ENCODE measurements around the gene ERBB3. TPM values are rescaled to one million over a fixed set of nuclear protein-coding genes. Genes with fewer than 3 reads are reported as not detected.
A peak's percentile ranks its signal among the peaks of the same experiment; 100 is the strongest.

The ERBB3 gene
- total and polyA plus RNA-seq, 2 of the 4 experiments (the other 2 are of a cell fraction) = 1.4 to 2.2 TPM

DNA sequence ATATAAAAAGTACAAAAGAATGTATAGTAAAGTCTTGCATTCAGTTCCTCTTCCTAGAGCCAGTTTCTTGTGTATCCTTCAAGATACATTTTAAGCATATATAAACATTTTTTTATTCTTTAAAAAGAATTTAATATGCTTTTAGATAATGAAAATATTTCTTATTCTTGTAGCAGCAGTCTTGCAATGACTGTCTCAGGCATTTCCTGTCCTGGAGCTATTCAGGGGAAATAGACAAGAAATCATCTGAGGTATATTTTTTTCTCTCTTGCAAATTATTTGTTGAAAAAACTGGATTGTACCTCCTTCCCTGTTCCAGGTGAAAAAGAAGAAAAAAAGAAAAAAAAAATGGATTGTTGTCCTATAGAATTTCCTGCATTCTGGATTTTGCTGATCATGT is 17.0 kb upstream of the ERBB3 start:
- Histone ChIP-seq H3K9me1 (ENCODE audit: insufficient read depth, low read length) (no peaks in the 10 kb centered on the region), H2AFZ (replicated peaks; ENCODE audit: low read length, poor library complexity) (no peak overlapping the region), H3K4me3 (ENCODE audit: insufficient read depth, low read depth, low read length) (no peak overlapping the region), H2BK120ac (ENCODE audit: low read depth, low read length) (no peak overlapping the region), H3K18ac (ENCODE audit: low read depth, low read length) (no peak overlapping the region), H3K79me1 (ENCODE audit: low read depth in 1 of 2, low read length in 2 of 2) (no peaks in the 10 kb centered on the region), H4K20me1 (ENCODE audit: insufficient read depth, low read length) (no peaks in the 10 kb centered on the region), H3K27me3 (ENCODE audit: control insufficient read depth, insufficient read depth, low read length) (no peaks in the 10 kb centered on the region), H2BK5ac (ENCODE audit: low read depth, low read length, poor library complexity, severe bottlenecking) (peak overlapping the region; percentile 74), H3K4ac (ENCODE audit: low read depth, low read length) (no peak overlapping the region), H3K36me3 (ENCODE audit: control insufficient read depth, insufficient read depth, low read length) (no peaks in the 10 kb centered on the region), H4K91ac (ENCODE audit: insufficient read depth, low read depth, low read length) (no peak overlapping the region), H3K56ac (ENCODE audit: extremely low read depth, insufficient read depth, low read length) (no peak overlapping the region), H3K9me3 (ENCODE audit: control insufficient read depth, insufficient read depth, low read length) (no peaks in the 10 kb centered on the region), H3K4me1 (ENCODE audit: control insufficient read depth, insufficient read depth, low read length) (no peaks in the 10 kb centered on the region; the same call in 1 of the 2 replicates), H3K14ac (replicated peaks; ENCODE audit: low read depth, low read length) (no peak overlapping the region), H2BK20ac (ENCODE audit: low read depth, low read length) (no peak overlapping the region), H2AK9ac (replicated peaks; ENCODE audit: low read depth, low read length, poor library complexity) (no peak overlapping the region), H4K8ac (ENCODE audit: low read depth in 2 of 2, low read length in 2 of 2) (no peak overlapping the region), H3K4me2 (ENCODE audit: low read depth, low read length) (no peak overlapping the region), H2BK15ac (ENCODE audit: low read depth, low read length) (no peak overlapping the region), H3K23ac (ENCODE audit: low read depth, low read length) (no peak overlapping the region), H4K5ac (ENCODE audit: low read depth, low read length) (no peak overlapping the region), H3K27ac (ENCODE audit: insufficient read depth, low read length) (no peak overlapping the region), H2AK5ac (ENCODE audit: low read depth, low read length) (no peak overlapping the region), H3K9ac (ENCODE audit: low read depth, low read length) (no peak overlapping the region)
- in situ Hi-C loops (cut with MboI; ENCODE audit: low sequenced_read_pairs) (no loop called here), dilution Hi-C loops (cut with HindIII; ENCODE audit: low sequenced_read_pairs, unreplicated experiment) (no loop called here), intact Hi-C loops (cut with micrococcal nuclease) (no loop called here)
- POLR2A ChIA-PET (ENCODE audit: unreplicated experiment) = no interaction called here
- TF ChIP-seq RAD21 (IDR thresholded peaks at IDR 0.05; ENCODE audit: low read length) (no peak), CEBPB (IDR thresholded peaks at IDR 0.05; ENCODE audit: low read depth, low read length) (no peak), CHD1 (IDR thresholded peaks at IDR 0.05; ENCODE audit: low read depth, low read length) (no peak), SMC3 (IDR thresholded peaks at IDR 0.05; ENCODE audit: low read depth, low read length) (no peak), BHLHE40 (IDR thresholded peaks at IDR 0.05; ENCODE audit: low read depth, low read length) (no peak), MXI1 (IDR thresholded peaks at IDR 0.05; ENCODE audit: borderline replicate concordance, low read depth, low read length) (no peak), POLR2A (IDR thresholded peaks at IDR 0.05; ENCODE audit: low read depth, low read length) (no peak), MAZ (IDR thresholded peaks at IDR 0.05; ENCODE audit: borderline replicate concordance, low read depth, low read length) (no peak), RFX5 (IDR thresholded peaks at IDR 0.05; ENCODE audit: low read depth, low read length) (no peak), MAFK (IDR thresholded peaks at IDR 0.05; ENCODE audit: low read depth, low read length) (no peak), RCOR1 (IDR thresholded peaks at IDR 0.05; ENCODE audit: insufficient replicate concordance, low read length) (no peak), NFE2L2 (IDR thresholded peaks at IDR 0.05; ENCODE audit: low read depth, low read length) (no peak), FOS (IDR thresholded peaks at IDR 0.05; ENCODE audit: low read depth, low read length) (no peak)
- TF ChIP-seq, protein P1, sequence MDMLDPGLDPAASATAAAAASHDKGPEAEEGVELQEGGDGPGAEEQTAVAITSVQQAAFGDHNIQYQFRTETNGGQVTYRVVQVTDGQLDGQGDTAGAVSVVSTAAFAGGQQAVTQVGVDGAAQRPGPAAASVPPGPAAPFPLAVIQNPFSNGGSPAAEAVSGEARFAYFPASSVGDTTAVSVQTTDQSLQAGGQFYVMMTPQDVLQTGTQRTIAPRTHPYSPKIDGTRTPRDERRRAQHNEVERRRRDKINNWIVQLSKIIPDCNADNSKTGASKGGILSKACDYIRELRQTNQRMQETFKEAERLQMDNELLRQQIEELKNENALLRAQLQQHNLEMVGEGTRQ (IDR thresholded peaks at IDR 0.05; ENCODE audit: low read depth, low read length) = no peak
- TF ChIP-seq, protein P2, sequence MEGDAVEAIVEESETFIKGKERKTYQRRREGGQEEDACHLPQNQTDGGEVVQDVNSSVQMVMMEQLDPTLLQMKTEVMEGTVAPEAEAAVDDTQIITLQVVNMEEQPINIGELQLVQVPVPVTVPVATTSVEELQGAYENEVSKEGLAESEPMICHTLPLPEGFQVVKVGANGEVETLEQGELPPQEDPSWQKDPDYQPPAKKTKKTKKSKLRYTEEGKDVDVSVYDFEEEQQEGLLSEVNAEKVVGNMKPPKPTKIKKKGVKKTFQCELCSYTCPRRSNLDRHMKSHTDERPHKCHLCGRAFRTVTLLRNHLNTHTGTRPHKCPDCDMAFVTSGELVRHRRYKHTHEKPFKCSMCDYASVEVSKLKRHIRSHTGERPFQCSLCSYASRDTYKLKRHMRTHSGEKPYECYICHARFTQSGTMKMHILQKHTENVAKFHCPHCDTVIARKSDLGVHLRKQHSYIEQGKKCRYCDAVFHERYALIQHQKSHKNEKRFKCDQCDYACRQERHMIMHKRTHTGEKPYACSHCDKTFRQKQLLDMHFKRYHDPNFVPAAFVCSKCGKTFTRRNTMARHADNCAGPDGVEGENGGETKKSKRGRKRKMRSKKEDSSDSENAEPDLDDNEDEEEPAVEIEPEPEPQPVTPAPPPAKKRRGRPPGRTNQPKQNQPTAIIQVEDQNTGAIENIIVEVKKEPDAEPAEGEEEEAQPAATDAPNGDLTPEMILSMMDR (conservative IDR thresholded peaks at IDR 0.05; ENCODE audit: low read depth, low read length) = no peak
- TF ChIP-seq, protein P3, sequence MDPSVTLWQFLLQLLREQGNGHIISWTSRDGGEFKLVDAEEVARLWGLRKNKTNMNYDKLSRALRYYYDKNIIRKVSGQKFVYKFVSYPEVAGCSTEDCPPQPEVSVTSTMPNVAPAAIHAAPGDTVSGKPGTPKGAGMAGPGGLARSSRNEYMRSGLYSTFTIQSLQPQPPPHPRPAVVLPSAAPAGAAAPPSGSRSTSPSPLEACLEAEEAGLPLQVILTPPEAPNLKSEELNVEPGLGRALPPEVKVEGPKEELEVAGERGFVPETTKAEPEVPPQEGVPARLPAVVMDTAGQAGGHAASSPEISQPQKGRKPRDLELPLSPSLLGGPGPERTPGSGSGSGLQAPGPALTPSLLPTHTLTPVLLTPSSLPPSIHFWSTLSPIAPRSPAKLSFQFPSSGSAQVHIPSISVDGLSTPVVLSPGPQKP (IDR thresholded peaks at IDR 0.05; ENCODE audit: borderline replicate concordance, low read depth, low read length) = no peak
- ATAC-seq (ENCODE audit: low read depth) = no peak
- no TSS peak for BruUV-seq (replicated peaks)
- DNase-seq = peak; percentile 28
- CTCF ChIA-PET = no interaction called here

Data from IMR-90 (cell line).